Cardiac ventricle fibroblast (primary cell): ENCODE measurements around the gene ABHD1. TPM values are rescaled to one million over a fixed set of nuclear protein-coding genes. Genes with fewer than 3 reads are reported as not detected.

ENCODE experiments used
- total RNA-seq: library from RNA; depleted of rRNA; stranded (reverse); fragments of >200 nt; gene quantifications from 2 replicates; pipeline ENCODE4 v1.2.3, GENCODE V29; 2015

Gene ABHD1
- 0.06 TPM in 1 of 2 replicates, not detected in the other for total RNA-seq

GRCh38 chr2:27123302-27124150, at the start of gene ABHD1:
Gene ABHD1, plus strand, starts transcription at chr2:27123815. Its CDS starts 134 bp downstream, at chr2:27123949.

GRCh38 chr2:27078267-27079194, 45.1 kb upstream of the ABHD1 start, which contains the start of gene EMILIN1:
Gene EMILIN1, plus strand, starts transcription at chr2:27078615. Its CDS starts 451 bp downstream, at chr2:27079066.

GRCh38 chr2:27086724-27087593, 36.7 kb upstream of the ABHD1 start, which contains the start of gene KHK:
Gene KHK, plus strand, starts transcription at chr2:27086772. Its CDS starts 488 bp downstream, at chr2:27087260.

GRCh38 chr2:27118525-27119329, 4.9 kb upstream of the ABHD1 start, which contains the start of gene CGREF1:
Gene CGREF1, minus strand, starts transcription at chr2:27119128. Its CDS starts 14,762 bp downstream, at chr2:27104366.

GRCh38 chr2:27133905-27134780, 10.5 kb downstream of the ABHD1 start, which contains the start of gene PREB:
Gene PREB, minus strand, starts transcription at chr2:27134636. Its CDS starts 215 bp downstream, at chr2:27134421.

GRCh38 chr2:27139310-27139709, 15.7 kb downstream of the ABHD1 start, which contains the start of gene PRR30:
Gene PRR30, minus strand, starts transcription at chr2:27139410. Its CDS starts 1,081 bp downstream, at chr2:27138329.

GRCh38 chr2:27148801-27149439, 25.3 kb downstream of the ABHD1 start, which contains the start of gene TCF23:
Gene TCF23, plus strand, starts transcription at chr2:27149004. Its CDS starts 130 bp downstream, at chr2:27149134.

Other genes starting within 250 kb of the ABHD1 start
- gene MAPRE3, start 153.2 kb upstream of the ABHD1 start, total RNA-seq: 9.9 and 14.4 TPM in 2 replicates
- 49.5 and 65.0 TPM in 2 replicates for gene TMEM214, start 90.8 kb upstream of the ABHD1 start, total RNA-seq
- gene AGBL5, start 72.1 kb upstream of the ABHD1 start, total RNA-seq: 10.2 and 12.7 TPM in 2 replicates
- 215 and 321 TPM in 2 replicates for gene OST4, start 52.2 kb upstream of the ABHD1 start, total RNA-seq
- 661 and 781 TPM in 2 replicates for gene EMILIN1, start 45.2 kb upstream of the ABHD1 start, total RNA-seq
- 1.1 TPM in 1 of 2 replicates, not detected in the other for gene KHK, start 37.0 kb upstream of the ABHD1 start, total RNA-seq
- 9.6 and 12.3 TPM in 2 replicates for gene CGREF1, start 4.7 kb upstream of the ABHD1 start, total RNA-seq
- 54.4 and 60.6 TPM in 2 replicates for gene PREB, start 10.8 kb downstream of the ABHD1 start, total RNA-seq
- gene PRR30, start 15.6 kb downstream of the ABHD1 start, total RNA-seq: not detected in 2 replicates
- 0.10 and 0.44 TPM in 2 replicates for gene TCF23, start 25.2 kb downstream of the ABHD1 start, total RNA-seq
- 157 and 193 TPM in 2 replicates for gene ATRAID, start 88.2 kb downstream of the ABHD1 start, total RNA-seq
- gene SLC5A6, start 88.5 kb downstream of the ABHD1 start, total RNA-seq: 12.2 and 13.5 TPM in 2 replicates
- gene CAD, start 93.6 kb downstream of the ABHD1 start, total RNA-seq: 27.5 and 30.3 TPM in 2 replicates
- gene SLC30A3, start 139.2 kb downstream of the ABHD1 start, total RNA-seq: 0.06 and 0.10 TPM in 2 replicates
- not detected in 2 replicates for gene DNAJC5G, start 151.6 kb downstream of the ABHD1 start, total RNA-seq
- not detected in 2 replicates for gene TRIM54, start 158.6 kb downstream of the ABHD1 start, total RNA-seq
- gene UCN, start 184.6 kb downstream of the ABHD1 start, total RNA-seq: 1.1 and 1.2 TPM in 2 replicates
- 123 and 139 TPM in 2 replicates for gene MPV17, start 199.3 kb downstream of the ABHD1 start, total RNA-seq
- 23.2 and 28.6 TPM in 2 replicates for gene GTF3C2, start 232.9 kb downstream of the ABHD1 start, total RNA-seq
- gene EIF2B4, start 246.5 kb downstream of the ABHD1 start, total RNA-seq: 28.6 and 35.0 TPM in 2 replicates
- gene SNX17, start 246.8 kb downstream of the ABHD1 start, total RNA-seq: 87.7 and 96.2 TPM in 2 replicates